ENCODE results near the gene SOHLH2.

SOHLH2 gene

DNA sequence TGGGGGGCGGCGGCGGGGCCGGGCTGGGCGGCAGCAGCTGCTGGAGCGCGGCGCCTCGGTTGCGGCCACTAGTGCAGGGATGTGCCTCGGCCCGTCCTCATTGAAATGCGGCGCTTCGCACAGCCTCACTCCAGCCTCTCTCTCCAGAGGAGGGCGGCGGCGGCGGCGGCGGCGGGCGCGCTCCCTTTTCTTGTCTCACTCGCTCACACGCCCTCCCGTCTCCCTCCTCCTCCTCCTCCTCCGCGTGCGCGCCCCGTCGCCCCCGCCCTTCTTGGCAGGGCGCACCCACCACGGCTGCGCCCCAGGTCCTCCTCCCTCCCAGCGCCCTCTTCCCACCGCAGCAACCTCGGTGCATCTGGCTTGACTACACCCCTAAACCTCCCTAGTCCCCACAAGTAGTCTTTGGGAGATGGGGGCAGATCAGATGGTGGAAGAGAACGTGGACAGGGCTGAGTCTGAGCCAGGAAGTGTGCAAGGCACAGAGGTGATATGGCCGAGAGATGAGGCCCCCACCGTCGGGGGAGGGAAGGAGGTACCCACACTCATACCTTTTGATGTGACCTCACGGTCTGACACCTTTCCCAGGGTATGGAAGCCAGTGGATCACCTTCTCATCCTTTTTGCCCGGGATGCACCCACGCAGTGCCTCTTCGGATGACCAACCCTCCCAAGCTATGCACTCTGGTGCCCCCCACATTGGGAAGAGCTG lies 83.0 kb downstream of the SOHLH2 start, which contains the start of gene DCLK1:
Gene DCLK1 (minus strand): TSS at position 161 of the 709 bp plus-strand sequence.
- no peak for DNase-seq (ENCODE audit: low read depth in 2 of 2)

DNA sequence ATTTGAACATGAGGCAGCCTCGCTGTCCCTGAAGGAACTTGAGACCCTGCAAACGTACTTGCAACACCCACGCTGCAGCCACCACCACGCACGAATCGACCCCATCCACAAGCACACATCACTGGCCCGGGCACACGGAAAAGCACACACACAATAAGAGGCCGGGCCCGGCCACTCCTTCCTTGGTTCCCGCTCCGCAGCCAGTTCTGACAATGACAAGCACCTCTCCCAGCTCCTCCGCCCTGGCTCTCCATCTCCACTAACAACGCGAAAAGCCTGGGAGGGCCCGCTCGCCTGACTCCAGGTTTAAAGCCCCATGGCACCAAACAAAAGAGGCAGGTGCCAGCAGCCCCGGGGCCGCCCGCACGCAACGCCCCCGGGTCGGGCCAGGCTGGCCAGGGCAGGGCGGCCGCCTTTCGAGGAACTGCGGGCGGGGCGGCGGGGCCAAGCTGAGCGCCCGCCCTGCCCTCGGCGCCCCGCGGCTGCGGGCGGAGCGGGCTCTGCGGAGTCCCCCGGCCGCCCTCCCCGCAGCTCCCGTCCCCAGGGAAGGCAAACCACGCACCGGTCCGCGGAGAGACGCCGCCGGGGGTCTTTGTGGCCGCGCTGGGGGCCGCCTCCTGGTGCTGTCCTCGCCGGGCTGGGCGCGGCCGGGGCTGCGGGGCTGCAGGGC lies 83.7 kb downstream of the SOHLH2 start:
- DNase-seq (ENCODE audit: low read depth in 2 of 2), result no peak

DNA sequence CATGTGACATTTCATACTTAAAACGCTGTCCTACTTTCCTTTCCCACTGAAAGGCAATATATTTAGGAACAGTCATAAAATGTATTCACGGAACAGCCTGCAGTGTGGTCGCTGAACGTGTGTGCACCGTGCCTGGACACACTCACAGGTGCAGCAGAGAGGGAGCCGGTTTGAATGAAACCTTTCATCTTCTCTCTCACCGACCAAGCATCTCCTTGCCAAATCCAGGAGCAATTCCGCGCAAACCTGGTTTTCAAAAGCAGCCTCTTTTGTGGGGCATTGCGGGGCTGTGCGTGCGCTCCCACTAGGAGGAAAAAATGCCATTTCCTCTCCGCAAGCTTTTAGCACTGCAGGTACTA lies 84.2 kb downstream of the SOHLH2 start:
- no peak for DNase-seq (ENCODE audit: low read depth in 2 of 2)

DNA sequence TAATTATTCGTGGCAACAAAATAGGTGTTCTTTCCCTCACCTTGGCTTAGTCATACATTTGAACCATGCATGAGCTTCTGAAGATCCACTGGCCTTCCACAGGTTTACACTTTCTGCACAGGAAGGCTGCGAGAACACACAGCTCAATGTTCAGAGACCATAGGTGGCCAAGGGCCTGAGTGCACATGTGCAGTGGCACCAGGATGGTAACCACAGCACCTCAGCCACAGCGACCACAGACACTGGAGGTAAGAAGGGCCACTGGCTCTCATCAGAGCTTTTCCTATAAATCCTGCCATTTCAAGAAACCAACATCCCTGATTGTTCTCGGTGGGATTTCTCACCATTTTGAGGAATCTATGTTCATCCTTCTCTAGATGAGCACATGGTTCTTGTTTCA lies 84.8 kb downstream of the SOHLH2 start:
- DNase-seq (ENCODE audit: low read depth in 2 of 2), result no peak

DNA sequence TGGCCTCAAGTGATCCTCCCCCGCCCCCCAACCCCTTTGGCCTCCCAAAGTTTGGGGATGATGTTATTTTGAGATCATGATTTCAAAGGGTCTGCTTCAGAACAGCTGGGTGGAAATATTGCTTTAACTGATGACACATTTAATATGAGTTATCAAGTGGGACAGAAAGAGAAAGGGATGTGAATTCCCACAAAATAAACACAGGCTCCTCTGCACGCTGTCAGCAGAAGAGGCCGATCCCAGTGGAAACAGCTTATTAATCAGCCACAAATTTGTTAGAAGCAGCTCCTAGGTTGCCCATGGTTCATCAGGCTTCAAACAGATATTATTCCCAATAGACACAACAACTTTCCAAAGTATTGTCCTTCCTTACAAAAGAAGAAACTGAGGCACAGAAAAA lies 87.9 kb downstream of the SOHLH2 start:
- DNase-seq (ENCODE audit: low read depth in 2 of 2), result no peak

DNA sequence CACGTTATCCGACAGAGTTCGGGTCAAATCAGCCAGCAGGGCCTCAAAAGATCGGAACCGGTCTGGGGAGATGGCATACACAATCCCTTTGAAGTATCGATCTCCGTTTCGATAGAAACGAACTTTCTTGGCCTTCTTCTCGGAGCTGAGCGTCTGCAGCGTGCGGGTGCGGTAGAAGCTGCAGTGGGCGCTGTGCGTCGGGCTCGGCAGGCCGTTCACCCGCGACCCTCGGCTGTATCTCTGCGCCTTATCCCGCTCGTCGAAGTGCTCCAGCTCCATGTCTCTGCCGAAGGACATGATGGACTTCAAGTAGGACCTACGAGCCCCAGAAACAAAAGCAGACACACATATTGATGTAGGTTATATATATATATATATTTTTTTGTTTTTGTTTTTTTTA lies 88.5 kb downstream of the SOHLH2 start:
- DNase-seq (ENCODE audit: low read depth in 2 of 2), result no peak

DNA sequence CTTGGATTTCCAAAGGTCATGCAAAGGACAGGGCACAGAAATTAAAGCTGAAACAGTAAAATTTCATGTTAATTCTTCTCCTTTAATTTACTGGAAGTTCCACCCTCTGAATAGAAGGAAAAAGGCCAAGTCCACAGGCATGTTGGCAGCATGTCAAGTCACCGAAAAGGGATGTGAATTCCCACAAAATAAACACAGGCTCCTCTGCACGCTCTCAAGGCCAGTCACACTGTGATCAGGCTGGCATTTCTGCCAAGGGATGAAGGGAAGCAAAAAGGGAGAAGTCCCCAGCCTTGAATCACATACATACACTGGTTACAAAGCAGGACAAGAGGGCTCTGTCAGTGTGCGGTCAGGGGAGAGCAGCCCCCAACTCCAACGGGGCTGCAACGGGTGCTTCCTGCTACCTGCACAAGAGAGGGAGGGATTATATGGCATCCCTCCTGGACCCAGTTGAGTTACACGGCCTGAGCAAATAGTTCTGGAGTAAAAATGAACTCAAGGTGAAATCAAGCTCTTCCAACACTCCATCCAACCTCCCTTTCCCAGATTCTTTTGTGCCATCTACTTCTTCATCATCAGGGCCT lies 90.0 kb downstream of the SOHLH2 start:
- no peak for DNase-seq (ENCODE audit: low read depth in 2 of 2)
